Sciatic nerve (tissue), 2 donors: Measurements from ENCODE around the gene DENND2A. TPM values are rescaled to one million over a fixed set of nuclear protein-coding genes. Genes with fewer than 3 reads are reported as not detected.
A peak's percentile ranks its signal among the peaks of the same experiment; 100 is the strongest.
"Not testable (repeated sequence)": the region's sequence is repeated elsewhere in the genome, so short reads cannot be mapped to it uniquely, and the experiment has no call there.

ENCODE experiments used
- ATAC-seq: fragments of 200-7000 bp; cut with Tn5 transposase; one replicate; pipeline ENCODE4 v1.9.1; 2020; ENCODE audit warnings: mild to moderate bottlenecking, moderate library complexity
- DNase-seq: peaks from one replicate; pipeline ENCODE4 v3.0.0-alpha.2; 2020; ENCODE audit warnings: low spot score
- intact Hi-C: fragments of 100-400 bp; cut with DNase I; formaldehyde crosslinking; loops from one replicate; pipeline ENCODE4 v1.14.2; 2022
- total RNA-seq: library from RNA; stranded (reverse); fragmentation: NEBNext Ultra II Directional; extraction: Animal tissue kit (Norgen Biotek cat#: 25700); gene quantifications from one replicate; pipeline ENCODE4 v1.2.1, GENCODE V29; 2021
- donor health status: DM: no; HTN: no; CAD: no.
- donor health status: DM: no; HTN: no; CAD: no.

Gene DENND2A
- total RNA-seq, 1 donor from 2014 or later, result 37.6 TPM

DNA sequence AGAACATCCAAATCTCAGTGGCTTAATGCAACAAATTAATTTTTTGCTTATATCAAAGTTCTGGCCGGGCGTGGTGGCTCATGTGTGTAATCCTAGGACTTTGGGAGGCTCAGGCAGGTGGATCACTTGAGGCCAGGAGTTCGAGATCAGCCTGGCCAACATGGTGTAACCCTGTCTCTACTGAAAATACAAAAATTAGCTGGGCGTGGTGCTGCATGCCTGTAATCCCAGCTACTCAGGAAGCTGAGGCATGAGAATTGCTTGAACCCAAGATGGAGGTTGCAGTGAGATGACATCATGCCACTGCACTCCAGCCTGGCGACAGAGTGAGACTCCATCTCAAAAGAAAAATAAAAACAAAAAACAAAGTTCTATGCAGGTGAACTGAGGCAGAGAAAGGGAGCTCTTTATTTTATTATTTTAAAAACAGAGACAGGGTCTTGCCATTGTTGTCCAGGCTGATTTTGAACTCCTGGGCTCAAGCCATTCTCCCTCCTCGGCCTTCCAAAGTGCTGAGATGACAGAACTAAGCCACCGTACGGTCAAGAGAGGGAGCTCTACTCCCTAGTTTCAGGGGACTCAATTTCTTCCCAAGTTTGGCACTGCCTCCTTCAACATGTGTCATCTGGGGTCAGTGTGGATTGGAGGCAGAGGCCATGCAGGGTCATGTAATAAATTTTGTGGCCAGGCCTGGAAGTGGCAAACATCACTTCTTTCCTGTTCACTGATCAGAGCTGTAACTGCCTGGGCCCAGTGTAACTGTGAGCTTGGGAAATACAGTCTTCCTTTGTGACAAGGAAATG lies 34.5 kb upstream of the DENND2A start:
- peak; percentile 68 for ATAC-seq
- peak; percentile 55 for DNase-seq
- intact Hi-C loops, result no loop called here

DNA sequence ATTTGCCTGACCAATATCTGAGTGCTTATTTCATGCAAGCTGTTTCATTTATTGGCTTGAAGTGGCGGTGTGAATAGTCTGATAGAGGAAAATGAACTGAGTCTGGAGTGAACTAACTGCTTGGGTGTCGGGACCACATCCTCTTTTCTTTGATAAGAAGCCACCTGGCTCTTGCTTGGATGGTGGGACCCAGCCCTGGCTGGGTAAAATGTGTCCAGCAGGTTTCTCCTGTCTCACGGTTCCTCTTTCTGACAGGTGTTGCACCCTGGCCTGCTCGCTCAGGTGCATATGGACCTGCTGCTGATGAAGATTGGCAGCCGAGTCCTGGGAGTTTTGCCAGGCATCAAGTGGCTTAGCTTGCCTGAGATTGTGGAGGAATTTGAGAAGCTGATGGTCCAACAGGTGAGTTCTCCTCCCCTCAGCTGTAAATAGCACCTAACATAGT lies 33.8 kb upstream of the DENND2A start:
- ATAC-seq, result no peak
- peak; percentile 47 for DNase-seq
- intact Hi-C loops, result no loop called here

DNA sequence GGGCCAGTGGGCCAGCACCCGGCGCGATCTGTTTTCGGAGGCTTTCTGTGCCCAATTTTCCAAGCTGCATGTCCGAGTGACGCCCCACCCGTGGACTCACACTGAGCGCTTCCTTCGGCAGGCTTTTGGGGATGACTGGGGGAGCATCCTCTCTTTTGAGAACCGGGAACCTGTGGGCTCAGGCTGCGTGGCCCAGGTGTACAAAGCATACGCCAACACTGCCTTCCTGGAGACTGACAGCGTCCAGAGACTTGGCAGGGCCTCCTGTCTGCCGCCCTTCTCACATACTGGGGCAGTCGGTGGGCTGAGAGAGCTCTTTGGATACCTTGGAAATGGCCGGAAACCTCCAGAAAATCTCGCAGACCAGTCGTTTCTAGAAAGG lies 33.2 kb upstream of the DENND2A start:
- intact Hi-C loops, result no loop called here
- ATAC-seq, result peak; percentile 29
- no peak for DNase-seq

DNA sequence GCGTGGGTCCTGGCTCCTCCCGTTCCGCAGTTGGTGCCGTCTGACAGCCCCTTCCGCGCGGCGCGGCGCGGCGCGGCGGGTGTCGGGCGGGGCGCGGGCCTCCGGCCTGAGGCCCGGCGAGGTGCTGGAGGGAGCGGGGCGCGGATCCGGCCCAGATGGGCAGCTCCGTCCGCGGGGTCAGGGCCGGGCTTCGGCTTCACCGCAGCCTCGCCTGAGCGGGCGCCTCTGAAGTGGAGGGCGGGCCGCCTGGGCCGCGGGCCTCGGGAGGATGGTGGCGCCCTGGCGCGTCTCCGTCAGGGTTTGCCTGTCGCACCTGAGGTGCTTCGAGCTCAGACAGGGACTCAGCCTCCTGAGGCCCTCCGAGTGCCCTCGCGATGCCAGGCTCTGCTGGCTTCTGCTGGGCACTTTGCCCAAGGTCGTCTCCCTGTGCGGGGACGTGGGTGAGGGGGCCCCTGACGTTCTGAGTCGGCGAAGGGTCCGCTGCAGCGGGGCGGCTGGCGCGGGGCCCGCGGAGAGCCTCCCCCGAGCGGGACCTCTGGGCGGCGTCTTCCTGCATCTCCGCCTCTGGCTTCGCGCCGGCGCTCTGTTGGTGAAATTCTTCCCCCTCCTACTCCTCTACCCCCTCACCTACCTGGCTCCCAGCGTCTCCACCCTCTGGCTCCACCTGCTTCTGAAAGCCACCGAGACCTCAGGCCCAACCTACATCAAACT lies 32.6 kb upstream of the DENND2A start:
- intact Hi-C loops, result no loop called here
- peak; percentile 71 for DNase-seq
- ATAC-seq, result peak; percentile 51

DNA sequence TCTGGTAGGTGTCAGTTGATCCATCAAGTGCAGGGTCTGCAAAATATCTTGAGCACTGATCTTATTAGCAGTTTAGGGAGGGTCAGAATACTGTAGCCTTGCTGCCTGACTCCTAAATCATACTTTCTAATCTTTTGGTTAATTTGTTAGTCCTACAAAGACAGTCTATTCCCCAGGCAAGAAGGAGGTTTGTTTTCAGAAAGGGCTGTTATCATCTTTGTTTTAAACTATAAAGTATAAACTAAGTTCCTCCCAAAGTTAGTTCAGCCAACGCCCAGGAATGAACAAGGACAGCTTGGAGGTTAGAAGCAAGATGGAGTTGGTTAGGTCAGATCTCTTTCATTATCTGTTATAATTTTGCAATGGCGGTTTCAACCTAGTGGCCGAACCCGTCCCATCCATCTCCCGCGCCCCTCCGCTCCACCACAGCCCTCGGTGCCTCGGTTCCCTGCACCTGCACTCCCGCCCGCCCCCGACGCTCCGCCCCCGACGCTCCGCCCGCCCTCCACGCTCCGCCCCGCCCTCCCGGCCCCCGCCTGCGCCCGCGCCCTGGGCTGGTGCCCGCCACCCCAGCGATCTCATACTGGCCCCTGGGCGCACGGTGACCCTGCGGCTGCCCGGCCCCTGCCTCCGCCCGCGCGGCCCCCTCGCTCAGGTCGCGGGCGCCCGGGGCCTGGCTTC lies 31.9 kb upstream of the DENND2A start, which contains the start of gene ADCK2:
ADCK2 (plus strand) TSS at position 564 of the 681 bp plus-strand sequence. CDS start 386 bp downstream, outside the sequence.
- intact Hi-C loops, result no loop called here
- DNase-seq (peak; percentile 69), ATAC-seq (peak; percentile 49)

DNA sequence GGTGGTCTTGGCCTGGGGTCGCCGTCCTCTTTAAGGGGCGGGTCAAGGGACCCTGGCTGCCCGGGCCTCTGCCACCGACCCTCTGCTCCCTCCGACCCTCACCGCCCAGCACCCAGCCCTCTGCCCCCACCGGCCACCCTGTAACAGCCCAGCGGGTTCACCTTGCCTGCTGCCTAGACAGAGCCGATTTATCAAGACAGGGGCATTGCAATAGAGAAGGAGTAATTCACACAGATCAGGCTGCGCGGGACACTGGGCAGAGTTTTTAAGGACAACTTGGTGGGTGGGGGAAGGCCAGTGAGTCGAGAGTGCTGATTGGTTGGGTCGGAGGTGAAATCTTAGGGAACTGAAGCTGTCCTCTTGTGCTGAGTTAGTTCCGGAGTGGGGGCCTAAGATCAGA lies 31.4 kb upstream of the DENND2A start:
- peak; percentile 54 for DNase-seq

DNA sequence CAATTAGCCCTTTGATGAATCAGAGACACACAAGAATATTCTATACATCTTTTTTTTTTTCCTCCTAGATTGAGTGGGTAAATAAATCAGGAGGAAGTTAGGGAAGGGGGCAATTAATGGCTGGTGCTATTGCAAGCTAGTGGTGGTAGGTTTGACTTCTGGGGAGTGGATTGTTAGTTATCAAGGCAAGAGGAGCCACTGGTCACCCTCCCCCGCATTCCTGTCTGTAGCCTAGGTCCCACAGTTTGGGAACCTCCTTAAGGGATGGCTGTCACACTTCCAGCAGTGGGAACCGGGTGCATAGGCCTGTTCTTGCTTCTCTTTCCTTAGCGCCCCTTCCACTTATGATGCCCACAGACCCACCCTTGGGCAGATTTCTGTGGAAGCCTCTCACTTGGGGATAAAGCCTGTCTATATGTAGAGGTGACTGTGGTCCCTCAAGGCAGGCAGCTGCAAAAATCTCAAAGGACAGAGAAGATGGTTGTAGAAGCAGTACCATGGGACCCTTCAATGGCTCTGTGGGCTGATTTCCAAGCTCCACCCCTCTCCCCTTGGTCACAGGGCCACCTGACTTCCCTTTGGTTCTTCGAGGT lies 29.8 kb upstream of the DENND2A start:
- DNase-seq (peak; percentile 28), ATAC-seq (no peak)
- intact Hi-C loops, result no loop called here

More for the DNA sequence above, 31.4 kb upstream of the DENND2A start:
- no peak for ATAC-seq
- intact Hi-C loops, result no loop called here

DNA sequence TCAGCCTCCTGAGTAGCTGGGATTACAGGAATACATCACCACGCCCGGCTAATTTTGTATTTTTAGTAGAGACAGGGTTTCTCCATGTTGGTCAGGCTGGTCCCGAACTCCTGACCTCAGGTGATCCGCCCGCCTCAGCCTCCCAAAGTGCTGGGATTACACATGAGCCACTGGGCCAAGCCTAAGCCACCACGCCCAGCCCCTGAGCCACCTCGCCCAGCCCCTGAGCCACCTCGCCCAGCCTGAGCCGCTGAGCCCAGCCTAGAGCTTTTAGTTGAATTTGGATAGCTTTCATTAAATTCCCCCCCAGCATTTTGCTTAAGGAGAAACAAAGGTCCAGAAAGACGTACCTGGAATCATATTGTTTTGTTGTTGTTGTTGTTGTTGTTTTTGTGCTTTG lies 29.2 kb upstream of the DENND2A start:
- peak; percentile 28 for DNase-seq
- intact Hi-C loops, ATAC-seq: not testable (repeated sequence)

DNA sequence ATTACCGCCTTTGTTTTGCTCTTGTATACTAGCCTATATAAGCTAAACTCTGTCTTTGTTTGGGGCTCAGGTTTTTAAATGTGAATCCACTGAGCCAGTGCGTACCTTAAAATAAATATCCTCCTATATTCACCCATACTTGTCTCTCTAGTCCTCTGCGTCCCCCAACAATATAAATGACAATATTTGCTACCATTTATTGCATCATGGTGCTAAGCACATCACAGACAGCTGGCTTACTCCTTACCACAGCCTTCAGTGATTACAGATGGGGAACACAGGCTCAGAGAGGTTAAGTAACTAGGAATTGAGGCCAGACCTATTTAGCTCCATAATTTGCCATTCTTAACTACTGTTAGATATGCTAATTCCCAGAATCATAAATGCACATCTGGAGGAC lies 28.7 kb upstream of the DENND2A start:
- intact Hi-C loops, result no loop called here
- no peak for ATAC-seq
- no peak for DNase-seq

DNA sequence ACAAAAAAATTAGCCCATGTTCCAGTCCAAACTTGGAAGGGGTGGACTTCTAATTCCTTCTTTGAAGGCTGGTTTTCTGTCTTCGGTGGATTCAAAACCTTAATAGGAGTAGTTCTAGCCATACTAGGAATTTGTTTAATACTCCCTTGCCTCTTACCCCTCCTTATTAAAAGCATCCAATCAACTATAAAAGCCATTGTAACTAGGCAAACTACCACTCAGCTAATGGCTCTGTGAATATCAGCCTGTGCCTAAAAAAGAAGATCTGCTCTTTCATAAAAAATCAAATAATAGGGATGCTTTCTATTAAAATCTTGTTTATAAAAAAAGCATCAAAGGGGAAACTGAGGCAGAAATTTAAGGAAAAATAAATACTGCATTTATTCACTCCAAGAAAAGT lies 28.0 kb upstream of the DENND2A start:
- intact Hi-C loops, result no loop called here
- ATAC-seq, result no peak
- no peak for DNase-seq

DNA sequence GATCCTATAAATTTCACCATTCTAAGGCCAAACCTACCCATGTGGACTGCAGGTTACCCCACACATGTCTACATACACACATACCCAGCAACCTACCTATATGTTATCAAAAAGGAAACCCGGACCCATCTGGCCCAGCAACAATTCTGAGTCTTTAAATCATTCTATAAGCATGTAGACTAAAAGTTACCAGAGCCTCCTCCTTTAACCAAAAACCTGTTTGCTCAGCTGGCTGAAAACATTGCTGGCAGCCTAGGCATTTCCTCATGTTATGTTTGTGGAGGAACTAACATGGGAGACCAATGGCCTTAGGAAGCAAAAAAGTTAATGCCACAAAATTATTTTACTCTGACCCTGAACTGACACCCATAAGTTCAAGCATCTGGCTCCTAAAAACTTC lies 26.9 kb upstream of the DENND2A start:
- peak; percentile 8 for DNase-seq
- no peak for ATAC-seq
- intact Hi-C loops, result no loop called here

DNA sequence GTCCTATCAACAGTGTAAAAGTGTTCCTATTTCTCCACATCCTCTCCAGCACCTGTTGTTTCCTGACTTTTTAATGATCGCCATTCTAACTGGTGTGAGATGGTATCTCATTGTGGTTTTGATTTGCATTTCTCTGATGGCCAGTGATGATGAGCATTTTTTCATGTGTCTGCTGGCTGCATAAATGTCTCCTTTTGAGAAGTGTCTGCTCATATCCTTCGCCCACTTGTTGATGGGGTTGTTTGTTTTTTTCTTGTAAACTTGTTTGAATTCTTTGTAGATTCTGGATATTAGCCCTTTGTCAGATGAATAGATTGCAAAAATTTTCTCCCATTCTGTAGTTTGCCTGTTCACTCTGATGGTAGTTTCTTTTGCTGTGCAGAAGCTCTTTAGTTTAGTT lies 22.3 kb upstream of the DENND2A start:
- ATAC-seq, intact Hi-C loops, DNase-seq: not testable (repeated sequence)

DNA sequence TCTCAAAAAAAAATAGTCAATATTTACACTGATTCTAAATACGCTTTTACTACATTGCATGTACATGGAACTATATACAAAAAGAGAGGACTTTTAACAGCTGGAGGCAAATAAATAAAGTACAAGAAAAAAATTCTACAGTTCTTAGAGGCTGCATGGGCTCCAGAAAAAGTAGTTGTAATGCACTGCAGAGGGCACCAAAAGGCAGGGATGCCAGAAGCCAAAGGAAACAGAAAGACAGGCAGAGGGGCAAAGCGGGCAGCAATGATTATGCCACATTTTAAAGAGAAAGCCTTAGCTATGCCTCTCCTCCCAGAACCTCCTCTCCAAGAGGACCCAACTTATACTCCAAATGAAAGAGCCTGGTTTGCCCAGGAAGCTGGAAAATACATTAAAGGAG lies 20.5 kb upstream of the DENND2A start:
- no peak for ATAC-seq
- intact Hi-C loops, result no loop called here
- DNase-seq, result no peak

DNA sequence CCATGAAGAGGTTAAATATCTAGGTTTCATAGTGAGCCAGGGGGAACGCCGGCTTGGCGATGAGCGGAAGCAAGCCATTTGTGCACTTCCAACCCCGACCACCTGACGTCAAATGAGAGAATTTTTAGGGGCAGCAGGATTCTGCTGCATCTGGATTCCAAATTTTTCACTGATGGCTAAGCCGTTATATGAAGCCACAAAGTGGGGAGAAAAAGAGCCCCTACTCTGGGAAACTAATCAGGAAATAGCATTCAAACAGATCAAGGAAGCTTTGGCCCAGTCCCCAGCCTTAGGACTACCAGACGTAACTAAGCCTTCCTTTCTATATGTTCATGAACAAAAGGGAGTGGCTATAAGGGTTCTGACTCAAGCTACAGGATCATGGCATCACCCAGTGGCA lies 19.2 kb upstream of the DENND2A start:
- ATAC-seq (no peak), DNase-seq (no peak)
- intact Hi-C loops, result loop anchor here (5.0 kb wide), 1 partner anchor 143 kb away; no protein-coding TSS in a partner anchor

DNA sequence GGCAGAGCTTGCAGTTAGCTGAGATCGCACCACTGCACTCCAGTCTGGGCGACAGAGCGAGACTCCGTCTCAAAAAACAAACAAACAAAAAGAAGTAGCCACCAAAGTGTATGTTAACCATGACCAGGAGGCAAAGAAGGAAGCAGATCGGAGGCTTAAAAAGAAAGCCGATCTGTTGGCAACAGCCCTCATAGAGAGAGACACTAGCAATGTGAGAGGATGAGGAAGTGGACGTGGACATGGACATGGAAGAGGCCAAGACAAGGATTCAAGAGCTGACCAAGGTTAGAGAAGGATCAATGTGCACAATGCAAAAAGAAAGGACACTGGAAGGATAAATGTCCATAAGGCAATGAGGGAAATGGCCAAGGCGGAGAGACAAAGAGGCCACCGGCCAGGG lies 17.3 kb upstream of the DENND2A start:
- intact Hi-C loops, result loop anchor here (5.0 kb wide), 1 partner anchor 141 kb away; no protein-coding TSS in a partner anchor

DNA sequence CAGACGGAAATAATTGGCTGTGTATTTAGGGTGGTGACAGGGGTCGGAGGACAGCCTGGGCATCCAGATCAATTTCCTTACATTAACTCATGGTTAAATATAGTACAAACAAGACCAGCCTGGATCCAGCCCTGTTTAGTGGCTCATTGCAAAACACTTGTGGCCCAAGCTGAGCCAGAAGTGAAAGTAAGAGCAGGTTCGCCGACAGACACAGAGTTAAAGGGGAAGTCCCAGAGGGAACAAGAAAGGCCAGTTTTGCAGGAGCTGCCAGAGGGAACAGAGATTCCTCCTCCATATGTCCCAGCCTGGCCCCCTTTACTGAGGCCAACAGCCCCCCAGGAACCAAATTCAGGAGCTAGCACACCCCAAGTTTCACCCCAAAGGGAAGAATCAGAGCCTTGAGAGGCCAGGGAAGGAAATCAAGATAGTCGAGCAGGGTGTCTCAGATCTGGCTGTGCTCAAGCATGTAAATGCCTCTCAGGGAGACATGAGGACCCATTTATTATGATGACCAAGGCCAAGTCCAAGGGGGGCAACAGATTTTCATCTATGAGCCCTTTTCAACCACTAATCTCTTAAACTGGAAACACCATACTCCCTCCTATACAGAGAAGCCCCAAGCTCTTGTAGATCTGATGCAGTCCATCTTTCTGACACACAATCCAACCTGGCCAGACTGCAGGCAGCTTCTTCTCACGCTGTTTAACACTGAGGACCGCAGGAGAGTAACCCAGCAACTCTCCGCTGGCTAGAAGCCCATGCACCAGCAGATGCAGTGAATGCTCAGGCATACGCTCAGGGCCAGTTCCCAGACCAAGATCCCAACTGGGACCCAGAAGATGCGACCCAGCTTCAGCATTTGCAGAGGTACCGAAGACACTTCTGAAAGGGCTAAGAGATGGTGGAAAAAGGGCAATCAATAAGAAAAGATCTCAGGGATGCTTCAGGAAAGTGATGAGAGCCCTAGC lies 16.2 kb upstream of the DENND2A start:
- peak; percentile 64 for DNase-seq
- intact Hi-C loops, result loop anchor here (5.0 kb wide), 1 partner anchor 140 kb away; no protein-coding TSS in a partner anchor

More for the DNA sequence above, 17.3 kb upstream of the DENND2A start:
- no peak for DNase-seq
- no peak for ATAC-seq

DNA sequence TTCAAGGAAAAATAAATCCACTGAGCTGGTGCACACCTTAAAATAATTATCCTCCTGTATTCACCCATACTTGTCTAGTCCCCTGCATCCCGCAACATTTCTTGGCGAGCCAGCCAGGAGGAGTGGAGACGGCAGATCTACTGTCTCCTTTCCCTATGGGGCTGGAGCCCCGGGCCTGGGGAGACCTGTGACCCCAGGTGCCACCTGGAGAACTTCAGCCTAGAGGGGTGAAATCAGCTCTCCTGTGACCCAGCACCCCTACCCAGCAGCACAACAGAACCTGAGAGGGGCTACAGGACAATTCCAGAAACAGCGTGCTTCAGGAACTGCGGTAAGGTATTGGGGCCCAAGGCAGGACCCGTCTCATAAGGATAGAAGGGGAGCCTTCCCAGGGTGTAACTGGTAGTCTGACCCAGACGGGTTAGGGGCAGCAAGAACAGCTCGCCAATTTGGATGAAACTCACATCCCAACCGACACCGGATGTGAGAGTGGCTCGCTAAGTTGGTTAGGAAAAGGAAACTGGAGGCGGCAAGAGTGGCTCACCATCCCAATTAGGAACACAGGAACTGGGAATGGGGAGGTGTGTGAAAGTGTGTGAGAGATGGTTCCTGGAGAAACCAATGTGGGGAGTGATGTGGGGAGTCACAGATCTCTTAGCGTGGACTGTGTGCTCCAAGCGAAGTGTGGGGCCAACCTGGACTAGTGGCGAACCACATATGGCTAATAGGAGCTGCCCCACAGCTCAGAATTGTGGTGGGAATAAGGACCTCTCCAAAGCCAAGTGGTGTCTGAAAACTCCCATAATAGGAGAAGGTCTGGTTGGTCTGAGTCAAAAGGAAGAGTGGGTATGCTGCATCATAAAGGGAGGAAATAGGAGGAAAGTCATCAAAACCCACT lies 15.1 kb upstream of the DENND2A start:
- DNase-seq (peak; percentile 47), ATAC-seq (no peak)
- intact Hi-C loops, result loop anchor here (5.0 kb wide), 1 partner anchor 138 kb away; no protein-coding TSS in a partner anchor

More for the DNA sequence above, 16.2 kb upstream of the DENND2A start:
- peak; percentile 66 for ATAC-seq
